ENCODE results near the gene DGKQ. TPM values are rescaled to one million over a fixed set of nuclear protein-coding genes. Genes with fewer than 3 reads are reported as not detected.
A peak's percentile ranks its signal among the peaks of the same experiment; 100 is the strongest.

DGKQ gene
- total and polyA plus RNA-seq, 9 of the 15 experiments (the other 6 are each of a cell fraction or from before 2014, with no cell fraction given) = 0.17 to 22.0 (median 5.6) TPM

DNA sequence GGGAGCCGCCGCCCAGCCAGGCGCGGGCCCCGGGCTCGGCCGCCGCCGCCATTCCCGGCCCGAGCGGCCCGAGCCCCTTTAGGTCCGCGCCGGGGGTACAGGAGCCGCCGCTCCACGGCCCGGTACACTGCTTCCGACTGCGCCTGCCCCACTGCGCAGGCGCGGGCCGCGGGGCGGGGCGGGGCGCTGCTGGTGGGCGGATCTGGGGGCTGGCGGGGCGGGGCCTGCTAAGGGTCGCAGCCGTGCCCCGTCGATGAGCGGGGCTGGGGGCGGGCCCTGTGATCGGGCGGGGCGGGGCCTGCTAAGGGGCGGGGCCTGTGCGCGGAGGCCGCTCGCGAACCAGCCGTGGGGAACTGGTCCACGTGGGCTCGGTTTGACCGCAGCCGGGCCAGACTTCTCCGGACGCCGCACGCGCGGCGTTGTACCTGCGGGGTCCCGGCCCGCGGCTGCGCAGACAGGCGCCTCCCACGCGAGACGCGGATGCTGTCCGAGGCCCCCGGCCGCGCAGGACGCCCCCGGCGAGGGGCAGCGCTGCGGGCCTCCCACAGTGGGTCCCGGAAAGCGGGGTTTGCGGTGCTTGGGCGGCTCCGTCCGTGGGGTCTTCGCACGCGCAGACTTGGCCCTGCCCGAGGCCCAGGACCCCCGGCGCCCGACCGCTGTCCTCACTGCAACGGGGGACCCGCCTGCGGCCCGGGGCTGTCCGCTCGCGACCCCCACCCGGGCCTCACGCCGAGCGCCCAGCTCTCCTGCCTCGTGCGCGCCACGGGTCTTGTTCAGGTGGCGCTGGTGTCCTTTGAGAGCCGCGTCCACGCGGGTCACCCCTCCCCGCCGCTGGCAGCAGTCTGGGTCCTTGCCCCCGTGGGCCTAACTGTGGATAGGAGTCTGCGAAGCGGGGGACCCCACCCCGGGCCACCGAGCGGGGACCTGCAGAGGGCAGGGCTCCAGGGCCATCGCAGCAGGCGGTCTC is at the start of gene DGKQ (continued):
- TF ChIP-seq TARDBP (IDR thresholded peaks at IDR 0.05) (peak; percentile 83), ASH1L (IDR thresholded peaks at IDR 0.05; ENCODE audit: borderline replicate concordance, low read depth, partially characterized antibody) (no peak), SP1 (CRISPR knock-in tag; IDR thresholded peaks at IDR 0.05) (no peak), POLR2A (conservative IDR thresholded peaks at IDR 0.05) (peak; percentile 33; the same call in 1 of the 2 replicates), SMARCA4 (IDR thresholded peaks at IDR 0.05) (no peak), CAMTA2 (CRISPR knock-in tag; conservative IDR thresholded peaks at IDR 0.05) (no peak), DIDO1 (tag; IDR thresholded peaks at IDR 0.05; ENCODE audit: low read depth) (no peak), BCOR (IDR thresholded peaks at IDR 0.05) (no peak)
- TF ChIP-seq, protein P1, sequence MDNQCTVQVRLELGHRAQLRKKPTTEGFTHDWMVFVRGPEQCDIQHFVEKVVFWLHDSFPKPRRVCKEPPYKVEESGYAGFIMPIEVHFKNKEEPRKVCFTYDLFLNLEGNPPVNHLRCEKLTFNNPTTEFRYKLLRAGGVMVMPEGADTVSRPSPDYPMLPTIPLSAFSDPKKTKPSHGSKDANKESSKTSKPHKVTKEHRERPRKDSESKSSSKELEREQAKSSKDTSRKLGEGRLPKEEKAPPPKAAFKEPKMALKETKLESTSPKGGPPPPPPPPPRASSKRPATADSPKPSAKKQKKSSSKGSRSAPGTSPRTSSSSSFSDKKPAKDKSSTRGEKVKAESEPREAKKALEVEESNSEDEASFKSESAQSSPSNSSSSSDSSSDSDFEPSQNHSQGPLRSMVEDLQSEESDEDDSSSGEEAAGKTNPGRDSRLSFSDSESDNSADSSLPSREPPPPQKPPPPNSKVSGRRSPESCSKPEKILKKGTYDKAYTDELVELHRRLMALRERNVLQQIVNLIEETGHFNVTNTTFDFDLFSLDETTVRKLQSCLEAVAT (IDR thresholded peaks at IDR 0.05) = no peak
- TF ChIP-seq, protein P2, sequence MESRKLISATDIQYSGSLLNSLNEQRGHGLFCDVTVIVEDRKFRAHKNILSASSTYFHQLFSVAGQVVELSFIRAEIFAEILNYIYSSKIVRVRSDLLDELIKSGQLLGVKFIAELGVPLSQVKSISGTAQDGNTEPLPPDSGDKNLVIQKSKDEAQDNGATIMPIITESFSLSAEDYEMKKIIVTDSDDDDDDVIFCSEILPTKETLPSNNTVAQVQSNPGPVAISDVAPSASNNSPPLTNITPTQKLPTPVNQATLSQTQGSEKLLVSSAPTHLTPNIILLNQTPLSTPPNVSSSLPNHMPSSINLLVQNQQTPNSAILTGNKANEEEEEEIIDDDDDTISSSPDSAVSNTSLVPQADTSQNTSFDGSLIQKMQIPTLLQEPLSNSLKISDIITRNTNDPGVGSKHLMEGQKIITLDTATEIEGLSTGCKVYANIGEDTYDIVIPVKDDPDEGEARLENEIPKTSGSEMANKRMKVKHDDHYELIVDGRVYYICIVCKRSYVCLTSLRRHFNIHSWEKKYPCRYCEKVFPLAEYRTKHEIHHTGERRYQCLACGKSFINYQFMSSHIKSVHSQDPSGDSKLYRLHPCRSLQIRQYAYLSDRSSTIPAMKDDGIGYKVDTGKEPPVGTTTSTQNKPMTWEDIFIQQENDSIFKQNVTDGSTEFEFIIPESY (CRISPR knock-in tag; IDR thresholded peaks at IDR 0.05) = peak; percentile 99
- TF ChIP-seq, protein P3, sequence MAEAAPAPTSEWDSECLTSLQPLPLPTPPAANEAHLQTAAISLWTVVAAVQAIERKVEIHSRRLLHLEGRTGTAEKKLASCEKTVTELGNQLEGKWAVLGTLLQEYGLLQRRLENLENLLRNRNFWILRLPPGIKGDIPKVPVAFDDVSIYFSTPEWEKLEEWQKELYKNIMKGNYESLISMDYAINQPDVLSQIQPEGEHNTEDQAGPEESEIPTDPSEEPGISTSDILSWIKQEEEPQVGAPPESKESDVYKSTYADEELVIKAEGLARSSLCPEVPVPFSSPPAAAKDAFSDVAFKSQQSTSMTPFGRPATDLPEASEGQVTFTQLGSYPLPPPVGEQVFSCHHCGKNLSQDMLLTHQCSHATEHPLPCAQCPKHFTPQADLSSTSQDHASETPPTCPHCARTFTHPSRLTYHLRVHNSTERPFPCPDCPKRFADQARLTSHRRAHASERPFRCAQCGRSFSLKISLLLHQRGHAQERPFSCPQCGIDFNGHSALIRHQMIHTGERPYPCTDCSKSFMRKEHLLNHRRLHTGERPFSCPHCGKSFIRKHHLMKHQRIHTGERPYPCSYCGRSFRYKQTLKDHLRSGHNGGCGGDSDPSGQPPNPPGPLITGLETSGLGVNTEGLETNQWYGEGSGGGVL (CRISPR knock-in tag; IDR thresholded peaks at IDR 0.05) = no peak
- TF ChIP-seq, protein P4, sequence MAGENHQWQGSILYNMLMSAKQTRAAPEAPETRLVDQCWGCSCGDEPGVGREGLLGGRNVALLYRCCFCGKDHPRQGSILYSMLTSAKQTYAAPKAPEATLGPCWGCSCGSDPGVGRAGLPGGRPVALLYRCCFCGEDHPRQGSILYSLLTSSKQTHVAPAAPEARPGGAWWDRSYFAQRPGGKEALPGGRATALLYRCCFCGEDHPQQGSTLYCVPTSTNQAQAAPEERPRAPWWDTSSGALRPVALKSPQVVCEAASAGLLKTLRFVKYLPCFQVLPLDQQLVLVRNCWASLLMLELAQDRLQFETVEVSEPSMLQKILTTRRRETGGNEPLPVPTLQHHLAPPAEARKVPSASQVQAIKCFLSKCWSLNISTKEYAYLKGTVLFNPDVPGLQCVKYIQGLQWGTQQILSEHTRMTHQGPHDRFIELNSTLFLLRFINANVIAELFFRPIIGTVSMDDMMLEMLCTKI (IDR thresholded peaks at IDR 0.05; ENCODE audit: partially characterized antibody) = no peak
- TF ChIP-seq, protein P5, sequence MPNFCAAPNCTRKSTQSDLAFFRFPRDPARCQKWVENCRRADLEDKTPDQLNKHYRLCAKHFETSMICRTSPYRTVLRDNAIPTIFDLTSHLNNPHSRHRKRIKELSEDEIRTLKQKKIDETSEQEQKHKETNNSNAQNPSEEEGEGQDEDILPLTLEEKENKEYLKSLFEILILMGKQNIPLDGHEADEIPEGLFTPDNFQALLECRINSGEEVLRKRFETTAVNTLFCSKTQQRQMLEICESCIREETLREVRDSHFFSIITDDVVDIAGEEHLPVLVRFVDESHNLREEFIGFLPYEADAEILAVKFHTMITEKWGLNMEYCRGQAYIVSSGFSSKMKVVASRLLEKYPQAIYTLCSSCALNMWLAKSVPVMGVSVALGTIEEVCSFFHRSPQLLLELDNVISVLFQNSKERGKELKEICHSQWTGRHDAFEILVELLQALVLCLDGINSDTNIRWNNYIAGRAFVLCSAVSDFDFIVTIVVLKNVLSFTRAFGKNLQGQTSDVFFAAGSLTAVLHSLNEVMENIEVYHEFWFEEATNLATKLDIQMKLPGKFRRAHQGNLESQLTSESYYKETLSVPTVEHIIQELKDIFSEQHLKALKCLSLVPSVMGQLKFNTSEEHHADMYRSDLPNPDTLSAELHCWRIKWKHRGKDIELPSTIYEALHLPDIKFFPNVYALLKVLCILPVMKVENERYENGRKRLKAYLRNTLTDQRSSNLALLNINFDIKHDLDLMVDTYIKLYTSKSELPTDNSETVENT (CRISPR knock-in tag; IDR thresholded peaks at IDR 0.05) = peak; percentile 8; the same call in 1 of the 2 replicates
